OCI-LY7 (cell line): ENCODE data around the gene AMIGO2.

Experiments
- CTCF ChIP-seq: fragments of 200-600 bp; sonication (generic); conservative IDR thresholded peaks from 2 replicates; pipeline ENCODE4 v1.5.1; 2014; ENCODE audit warnings: mild to moderate bottlenecking, antibody characterized with exemption, low read length, moderate library complexity, mixed read lengths
- EZH2phosphoT487 ChIP-seq: fragments of 200-600 bp; sonication (generic); IDR thresholded peaks from 2 replicates; pipeline ENCODE4 v1.6.1; 2018; ENCODE audit warnings: low read depth, borderline replicate concordance, mild to moderate bottlenecking, mixed run types, antibody characterized with exemption, low read length, moderate library complexity, mixed read lengths

GRCh38 chr12:47100160-47100559, 20.4 kb upstream of the AMIGO2 start:
- TF ChIP-seq CTCF, result no peak
- no peak for TF ChIP-seq EZH2phosphoT487
